ENCODE data around the gene KDM3A.

- TF ChIP-seq ZSCAN29 (IDR thresholded peaks at IDR 0.05) = no peak
- TF ChIP-seq POLR2A (IDR thresholded peaks at IDR 0.05; ENCODE audit: low read depth, low read length) = no peak
- TF ChIP-seq MYC (IDR thresholded peaks at IDR 0.05; ENCODE audit: insufficient read depth, insufficient read length, insufficient replicate concordance, low read length, severe bottlenecking) = no peak
- TF ChIP-seq SMARCA5 (IDR thresholded peaks at IDR 0.05) = no peak
- TF ChIP-seq CTCF (IDR thresholded peaks at IDR 0.05 in 2 of 3, conservative IDR thresholded peaks at IDR 0.05 in 1 of 3; ENCODE audit: control insufficient read depth in 2 of 3, extremely low read depth in 1 of 3, insufficient read depth in 1 of 3, low read depth in 3 of 3, low read length in 3 of 3) = no peak
- no peak for TF ChIP-seq NRF1 (conservative IDR thresholded peaks at IDR 0.05; ENCODE audit: low read depth, low read length)
- TF ChIP-seq ESRRA (IDR thresholded peaks at IDR 0.05; ENCODE audit: low read length) = no peak
- TF ChIP-seq SREBF2 (IDR thresholded peaks at IDR 0.05; ENCODE audit: low read length) = no peak
Observed at GRCh38 chr2:86512034-86512433, 70.9 kb downstream of the KDM3A start.
